Activated CD4-positive, alpha-beta T cell treated with anti-CD3 and anti-CD28 coated beads, Interleukin-2, amount 50 U/mL, for 1 hour (primary cell): ENCODE data around the gene FOXP1.

Experiments used
- DNase-seq: peaks from one replicate; pipeline ENCODE4 v3.0.0-alpha.2; 2020

The FOXP1 gene

DNA sequence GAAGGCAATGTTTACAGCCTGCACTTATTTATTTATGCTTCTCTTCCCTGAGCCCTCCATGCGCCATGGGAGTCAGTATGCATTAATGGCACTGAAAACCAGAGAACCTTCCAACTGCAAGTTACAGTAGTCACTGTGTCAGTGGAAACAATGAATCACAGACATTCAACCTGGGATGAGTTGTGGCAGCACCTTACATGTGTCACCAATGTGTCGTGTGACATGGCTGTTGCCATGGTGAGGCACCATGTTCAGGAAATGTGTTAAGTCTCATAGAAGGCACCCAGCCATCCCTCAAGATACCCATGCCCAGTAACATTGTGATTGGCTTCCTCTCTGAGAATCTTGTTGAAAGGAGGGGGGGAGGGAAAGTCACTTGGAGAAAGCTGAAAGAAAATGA is 105.0 kb downstream of the FOXP1 start:
- peak; percentile 52 for DNase-seq

DNA sequence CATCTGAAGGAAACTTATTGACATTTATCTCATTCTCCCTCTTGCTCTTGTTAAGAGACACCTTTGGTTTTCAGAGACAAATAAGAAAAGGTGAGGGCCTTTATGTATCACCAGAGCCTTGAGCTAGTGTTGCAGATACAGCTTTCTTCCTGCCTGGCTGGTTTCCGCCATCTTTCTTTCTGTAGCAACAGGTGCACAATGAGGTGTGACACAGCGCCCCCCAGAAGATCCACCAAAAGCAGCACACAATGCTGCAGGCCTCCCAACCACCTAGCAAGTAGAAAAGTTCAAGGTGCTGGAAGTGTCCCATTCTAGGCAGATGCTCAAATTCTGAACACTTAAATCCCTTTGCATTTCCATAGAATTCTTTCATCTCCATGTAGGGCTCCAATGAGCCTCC is 106.6 kb downstream of the FOXP1 start:
- DNase-seq, result no peak

DNA sequence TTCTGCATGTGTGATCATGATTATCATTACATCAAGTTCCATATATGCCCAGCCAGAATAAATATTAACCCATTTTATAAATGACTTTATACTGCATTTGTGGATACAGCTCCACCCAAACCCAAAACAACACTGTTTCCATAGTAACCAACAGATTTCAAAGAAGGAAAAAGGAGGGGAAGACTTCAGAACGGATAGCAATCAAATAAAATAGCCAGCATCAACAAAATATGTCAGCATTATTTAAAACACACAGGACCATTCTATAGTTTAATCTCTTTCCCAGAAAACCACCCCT is 114.4 kb downstream of the FOXP1 start:
- DNase-seq, result no peak

DNA sequence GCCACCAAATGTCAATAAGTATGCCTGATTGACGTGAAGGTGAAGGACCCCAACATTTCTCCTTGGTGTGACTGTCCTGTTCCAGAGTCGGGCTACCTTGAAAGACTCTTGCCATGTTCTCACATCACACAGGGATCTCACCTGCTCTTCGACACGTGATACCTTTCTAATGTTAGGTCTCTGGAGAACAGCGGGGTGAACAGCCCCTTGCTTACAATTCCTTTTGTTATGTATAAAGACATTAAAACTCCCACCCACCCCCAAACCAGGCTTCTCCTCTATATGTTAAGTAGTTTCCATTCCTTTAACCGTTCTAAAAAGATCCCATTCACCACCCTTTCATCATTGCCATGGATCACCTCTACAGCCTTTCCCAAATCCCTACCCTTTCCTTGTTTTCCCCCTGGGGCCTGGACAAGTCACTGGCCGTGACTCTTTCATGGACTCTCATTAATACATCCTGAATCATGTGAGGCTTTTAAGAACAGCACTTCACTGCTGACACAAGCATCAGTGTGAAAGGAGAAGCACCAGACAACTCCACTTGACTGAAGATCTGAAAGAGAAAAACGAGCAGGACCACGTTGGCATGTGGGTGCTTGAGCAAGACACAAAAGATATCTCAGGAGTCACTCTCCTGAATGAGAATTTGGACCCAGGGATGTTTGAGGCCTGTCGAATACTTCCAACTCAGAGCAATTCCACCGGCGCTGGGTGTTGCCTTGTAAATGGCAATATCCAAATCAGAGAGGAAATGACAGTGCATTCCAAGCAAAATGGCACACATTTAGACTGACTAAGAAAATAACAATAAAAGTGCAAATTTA is 115.0 kb downstream of the FOXP1 start:
- DNase-seq, result no peak

DNA sequence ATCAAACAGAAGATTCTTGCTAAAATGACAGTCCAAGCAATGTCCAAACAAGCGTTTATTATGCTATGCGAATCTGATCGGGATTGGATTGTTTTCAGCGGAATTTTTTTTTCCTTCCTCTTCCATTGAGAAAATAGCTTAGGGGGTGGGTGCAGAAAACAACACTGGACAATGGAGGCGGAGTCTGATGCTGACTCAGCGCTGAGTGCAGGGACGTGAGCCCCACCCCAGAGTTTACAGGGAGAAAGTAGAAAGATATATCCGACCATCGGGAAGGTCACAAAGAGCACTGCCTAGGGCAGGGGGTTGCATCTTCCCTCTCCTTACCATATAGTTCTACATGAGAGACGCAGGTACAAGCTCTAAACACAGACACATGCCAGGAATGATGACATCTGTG is 117.0 kb downstream of the FOXP1 start:
- no peak for DNase-seq

DNA sequence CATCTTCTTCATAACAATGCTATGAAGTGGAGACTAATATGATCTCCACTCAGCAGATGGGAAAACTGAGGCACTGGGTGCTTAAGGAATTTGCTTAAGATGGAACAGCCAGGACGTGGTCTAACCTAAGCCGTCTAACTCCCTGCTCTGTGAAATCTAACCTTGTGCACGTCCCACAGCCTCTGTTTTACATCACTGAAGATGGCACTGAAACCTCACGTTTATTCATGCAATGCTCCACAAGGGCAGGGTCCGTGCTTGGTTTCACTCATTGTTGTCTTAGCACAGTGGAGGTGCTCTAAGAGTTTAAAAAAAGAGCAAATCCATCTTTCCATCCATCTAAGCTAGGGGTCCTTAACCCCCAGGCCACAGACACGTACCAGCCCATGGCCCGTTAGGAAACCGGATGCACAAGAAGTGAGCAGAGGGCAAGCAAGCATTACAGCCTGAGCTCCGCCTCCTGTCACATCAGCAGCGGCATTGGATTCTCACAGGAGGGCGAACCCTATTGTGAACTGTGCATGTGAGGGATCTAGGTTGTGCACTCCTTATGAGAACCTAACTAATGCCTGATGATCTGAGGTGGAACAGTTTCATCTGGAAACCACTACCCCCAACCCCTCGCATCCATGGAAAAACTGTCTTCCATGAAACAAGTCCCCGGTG is 118.0 kb downstream of the FOXP1 start:
- no peak for DNase-seq

DNA sequence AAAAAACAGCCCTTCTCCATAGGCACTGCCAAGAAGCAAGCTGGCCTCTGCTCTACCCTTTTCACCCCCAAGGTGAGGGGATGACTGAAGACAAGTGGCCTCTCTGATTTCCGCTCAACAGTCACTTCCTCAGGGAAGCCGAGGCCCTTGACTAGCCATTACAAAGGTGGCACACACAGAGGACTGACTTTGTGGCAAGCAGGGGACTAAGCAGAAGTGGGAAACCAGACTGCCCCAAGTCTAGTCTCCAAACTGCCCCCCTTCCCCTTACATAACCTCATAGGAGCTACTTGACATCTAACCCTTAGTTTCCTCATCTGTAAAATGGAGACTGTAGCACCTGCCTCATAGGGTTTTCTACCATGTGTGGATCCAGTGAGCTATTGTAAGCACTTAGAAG is 118.9 kb downstream of the FOXP1 start:
- DNase-seq, result no peak

DNA sequence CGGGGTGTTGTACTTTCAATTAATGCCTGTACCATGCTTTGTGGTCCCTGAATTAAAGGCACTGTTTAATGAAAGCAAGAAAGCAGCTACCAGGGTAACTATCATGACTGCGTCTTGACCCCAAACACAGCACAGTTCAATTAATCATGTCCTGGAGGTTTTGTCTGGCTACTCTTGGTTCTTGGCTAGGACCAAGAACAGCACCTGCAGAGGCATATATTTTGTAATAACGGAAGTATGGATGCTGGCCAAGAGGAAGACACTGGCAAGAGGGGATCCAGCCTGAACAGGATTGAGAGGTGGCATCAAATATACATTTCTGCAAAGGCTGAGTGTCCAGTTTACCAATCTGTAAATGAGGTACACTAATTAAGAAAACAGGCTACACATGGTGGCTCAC is 119.9 kb downstream of the FOXP1 start:
- DNase-seq, result no peak

DNA sequence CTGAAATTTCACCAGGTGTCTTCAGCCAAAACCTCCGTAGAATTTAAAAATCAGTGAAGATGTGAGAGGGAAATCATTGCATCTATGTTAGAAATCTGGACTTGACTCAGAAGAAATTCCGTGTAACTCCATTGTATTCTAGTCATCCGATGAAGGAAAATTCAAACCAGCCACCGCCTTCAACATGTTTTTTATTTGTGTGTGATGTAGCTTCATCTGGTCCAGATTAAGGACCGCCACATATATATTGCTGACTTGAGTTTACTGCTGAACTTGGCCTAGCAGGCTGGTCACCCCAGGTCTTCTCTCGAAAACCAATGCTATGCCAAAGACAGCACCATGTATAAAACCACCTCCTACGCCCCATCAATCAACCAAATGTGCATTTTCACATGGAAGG is 120.9 kb downstream of the FOXP1 start:
- DNase-seq, result no peak

DNA sequence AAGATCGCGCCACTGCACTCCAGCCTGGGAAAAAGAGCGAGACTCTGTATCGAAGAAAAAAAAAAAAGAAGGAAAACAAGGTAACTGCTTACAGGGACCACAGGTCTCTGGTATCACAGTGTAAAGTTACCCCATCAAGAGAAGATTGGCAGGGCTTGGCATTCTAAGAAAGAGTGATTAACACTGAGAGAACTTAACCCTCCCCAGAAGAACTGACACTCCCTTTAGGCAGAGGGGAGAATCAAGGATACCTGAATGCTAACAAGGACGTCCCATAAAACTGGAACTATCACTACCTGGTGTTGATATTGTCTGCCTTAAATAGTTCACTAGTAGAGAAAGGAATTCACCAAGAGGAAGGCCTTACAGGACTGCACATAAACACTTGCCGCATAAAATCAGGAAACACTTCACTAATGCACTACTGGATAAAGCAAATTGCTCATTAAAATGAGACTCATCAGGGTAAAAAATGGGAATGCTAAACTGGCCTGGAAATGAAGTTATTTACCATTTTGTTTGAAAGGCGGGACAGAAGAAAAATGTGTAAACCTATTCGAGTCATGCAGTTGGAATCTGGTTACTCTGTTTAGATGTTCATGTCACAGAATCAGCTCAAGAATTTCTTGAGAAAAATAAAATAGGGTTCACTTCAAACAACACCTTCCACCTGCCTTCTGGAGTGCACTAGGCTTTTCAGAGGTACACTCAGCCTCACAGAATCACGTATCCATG is 121.6 kb downstream of the FOXP1 start:
- no peak for DNase-seq

DNA sequence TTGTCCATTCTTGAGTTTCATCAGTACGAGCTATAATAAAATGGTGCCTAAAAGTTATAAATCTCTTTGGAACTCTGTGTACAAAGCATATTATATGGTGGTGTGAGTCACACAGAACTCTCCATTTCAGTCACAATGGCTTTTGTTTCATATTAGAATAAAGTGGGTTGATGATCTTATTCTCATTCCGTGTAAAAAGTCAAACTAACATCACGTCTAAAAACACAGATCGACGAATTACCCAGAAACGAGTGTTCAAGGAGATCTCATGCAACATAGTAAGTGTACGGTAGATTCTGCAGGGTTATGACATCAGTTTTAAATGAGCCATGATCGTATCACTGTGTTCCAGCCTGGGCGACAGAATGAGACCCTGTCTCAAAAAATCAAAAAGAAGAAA is 122.4 kb downstream of the FOXP1 start:
- DNase-seq, result no peak

DNA sequence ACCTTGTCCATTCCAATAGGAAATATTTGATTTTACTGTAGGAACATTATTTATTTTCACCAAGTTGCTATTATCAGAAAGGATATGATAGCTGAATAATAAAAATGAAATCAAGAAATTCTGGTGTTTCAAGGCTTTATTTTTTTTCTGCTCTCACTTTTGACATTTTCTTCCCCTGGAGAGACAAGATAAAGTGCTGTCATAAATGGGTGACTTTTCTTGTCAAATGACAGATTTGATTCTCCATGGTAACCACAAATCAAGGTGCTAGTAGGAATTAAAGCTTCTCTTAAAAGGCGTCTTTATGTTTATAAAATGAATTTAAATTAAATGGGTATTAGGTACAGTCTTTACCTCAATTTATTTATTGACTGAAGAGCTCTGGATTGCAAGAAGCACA is 124.6 kb downstream of the FOXP1 start:
- DNase-seq, result no peak

DNA sequence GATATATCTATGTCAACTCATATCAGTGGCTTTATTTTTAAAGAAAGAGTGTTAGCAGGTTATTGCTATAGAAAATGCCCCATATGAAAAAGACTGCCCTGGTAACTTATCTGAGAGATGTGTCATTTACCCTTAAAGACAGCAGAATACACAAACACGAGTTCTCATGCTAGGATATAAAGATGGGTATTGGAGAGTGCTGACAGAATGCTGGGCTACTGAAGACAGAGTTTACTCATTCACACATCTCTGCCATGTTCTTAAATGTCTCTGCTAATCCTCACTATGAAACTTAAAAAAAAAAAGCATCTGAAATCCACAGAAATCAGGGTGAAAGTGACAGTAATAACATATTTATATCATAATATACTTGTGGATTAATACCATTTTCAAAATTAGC is 126.7 kb downstream of the FOXP1 start:
- DNase-seq, result no peak

DNA sequence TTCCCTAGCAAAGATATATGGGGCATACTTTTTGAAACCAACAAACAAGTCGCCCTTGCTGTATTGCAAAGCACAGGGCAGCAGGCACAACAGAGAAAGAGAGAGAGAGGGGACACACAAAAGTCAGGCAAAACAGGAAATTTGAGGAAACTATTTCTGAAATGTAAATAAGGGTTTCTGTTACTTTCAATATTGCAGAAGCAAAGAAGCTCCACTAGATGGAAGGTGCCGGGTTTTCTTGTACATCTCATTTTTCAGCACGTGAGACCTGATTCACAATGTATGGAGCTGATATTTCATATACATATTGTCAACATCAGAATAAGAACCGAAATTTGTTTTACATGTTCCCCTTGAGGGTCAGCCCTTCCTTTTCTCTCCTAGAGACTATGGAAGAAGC is 127.4 kb downstream of the FOXP1 start:
- DNase-seq, result no peak

DNA sequence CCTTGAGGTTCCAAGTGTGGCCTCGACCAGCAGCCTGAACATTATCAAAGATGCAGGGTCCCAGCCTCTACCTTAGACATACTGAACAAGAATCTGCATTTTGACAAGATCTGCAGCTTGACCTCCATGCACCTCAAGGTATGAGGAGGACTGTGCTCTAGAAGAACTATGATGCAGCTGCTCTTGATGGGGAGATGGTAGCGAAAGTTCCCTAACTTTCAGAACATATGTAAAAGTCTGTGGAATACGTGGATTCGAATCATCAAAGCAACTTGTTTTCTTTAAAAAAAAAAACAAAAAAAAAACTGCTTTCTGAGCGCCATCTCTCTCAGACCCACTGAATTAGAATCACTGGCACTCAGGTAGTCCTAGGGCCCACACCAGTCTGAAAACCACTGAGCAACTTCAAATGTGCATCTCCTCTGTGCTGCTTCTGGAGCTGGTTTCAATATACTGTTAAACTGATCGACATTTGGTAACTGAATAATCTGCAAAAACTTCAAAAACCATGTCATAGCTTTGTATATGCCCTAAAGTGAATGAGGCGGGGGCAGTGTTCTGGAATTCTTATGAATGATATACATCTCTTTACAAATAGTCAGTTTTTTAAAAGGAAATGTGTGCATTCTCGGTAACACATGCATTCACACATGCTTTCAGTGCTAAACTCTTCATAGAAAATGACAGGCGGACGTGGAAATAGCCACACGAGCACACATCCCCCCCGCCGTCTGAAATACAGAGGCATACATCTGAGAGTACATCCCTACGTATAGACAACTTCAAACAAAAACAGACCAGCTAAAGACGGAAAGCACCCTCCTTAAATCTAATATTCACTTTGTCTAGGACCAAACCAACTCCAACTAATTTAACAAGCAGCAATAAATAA is 128.8 kb downstream of the FOXP1 start:
- DNase-seq, result no peak

DNA sequence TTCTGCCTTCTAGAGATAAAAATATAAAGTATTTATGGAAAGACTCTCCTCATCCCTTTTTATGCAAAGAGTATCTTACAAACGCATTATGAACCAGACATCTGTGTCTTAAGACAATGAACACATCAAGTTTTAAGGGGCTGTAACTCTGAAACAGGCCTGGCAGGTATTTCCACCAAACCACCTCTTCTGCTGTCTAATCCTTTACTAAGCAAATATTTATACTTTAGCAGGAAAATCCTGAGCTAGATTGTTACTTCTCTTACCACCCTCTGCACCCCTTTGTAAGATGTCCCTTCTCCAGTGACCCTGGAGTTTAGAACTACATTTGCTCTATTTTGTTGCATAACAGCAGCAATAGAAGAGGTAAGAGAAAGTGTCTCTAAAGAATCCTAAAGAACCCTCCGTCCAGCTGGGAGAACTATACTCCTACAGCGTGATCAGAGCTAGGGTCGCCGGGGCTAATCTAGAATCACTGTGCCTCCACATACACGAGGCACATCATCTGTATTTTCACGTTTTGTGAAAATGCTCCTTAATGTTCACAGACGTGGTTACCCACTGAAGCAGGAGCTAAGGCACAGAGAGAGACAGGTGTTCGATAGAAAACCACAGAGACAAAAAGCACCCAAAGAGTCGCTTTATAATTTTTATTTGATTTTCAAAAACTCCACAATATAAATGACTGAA is 129.6 kb downstream of the FOXP1 start:
- DNase-seq, result no peak

DNA sequence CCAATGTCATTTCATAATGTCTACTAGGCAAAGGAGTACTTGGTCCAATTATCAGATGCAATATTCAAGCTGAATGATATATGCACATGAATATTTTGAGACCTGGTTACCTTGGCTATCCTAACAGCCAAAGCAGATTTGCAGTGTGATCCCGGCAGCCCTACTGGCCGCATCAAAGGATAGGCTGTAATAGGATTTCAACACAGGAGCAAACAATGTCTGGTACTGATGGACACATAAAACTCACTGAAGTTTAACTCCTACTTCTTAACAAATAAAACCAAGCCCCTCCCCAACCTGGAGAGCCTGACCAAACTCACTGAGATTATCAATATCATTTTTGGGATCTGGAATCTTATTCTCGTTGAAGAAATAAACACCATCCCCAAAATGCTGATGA is 130.2 kb downstream of the FOXP1 start:
- DNase-seq, result no peak

DNA sequence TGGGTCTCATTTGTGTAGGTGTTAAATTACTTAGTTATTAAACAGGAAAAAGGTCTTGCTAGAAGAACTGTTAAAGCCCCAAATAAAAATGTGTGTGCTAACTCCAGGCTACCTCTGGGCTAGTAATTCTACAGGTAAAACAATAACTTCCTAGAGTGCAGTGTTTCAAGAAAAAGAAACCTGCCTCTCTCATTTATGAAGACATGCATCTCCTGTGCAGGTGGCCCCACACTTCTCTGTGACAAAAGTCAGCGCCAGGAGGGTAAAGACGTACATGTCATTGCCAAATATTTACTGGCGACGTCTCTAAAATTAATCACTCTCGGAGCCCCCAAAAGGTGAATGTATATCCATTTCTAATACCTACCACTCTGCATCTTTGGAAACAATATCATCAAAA is 131.7 kb downstream of the FOXP1 start:
- DNase-seq, result no peak

DNA sequence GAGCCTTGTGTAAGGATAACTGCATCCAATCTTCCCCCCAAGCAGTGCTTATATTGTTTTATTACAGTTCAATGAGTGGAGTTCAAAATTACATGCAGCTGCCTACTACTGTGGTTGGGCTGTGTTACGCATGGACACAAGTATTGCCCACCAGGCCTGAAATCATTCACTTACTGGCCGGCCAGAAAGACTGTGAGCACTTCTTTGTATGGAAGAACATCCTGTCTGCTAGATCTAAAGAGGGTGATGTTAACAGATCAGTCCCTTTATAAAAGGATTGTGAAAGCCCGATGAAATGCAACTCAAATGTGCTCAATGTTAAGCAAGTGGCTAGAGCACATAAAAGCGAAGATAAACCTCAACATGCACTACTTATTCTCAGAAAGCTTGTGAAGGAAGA is 132.5 kb downstream of the FOXP1 start:
- no peak for DNase-seq

DNA sequence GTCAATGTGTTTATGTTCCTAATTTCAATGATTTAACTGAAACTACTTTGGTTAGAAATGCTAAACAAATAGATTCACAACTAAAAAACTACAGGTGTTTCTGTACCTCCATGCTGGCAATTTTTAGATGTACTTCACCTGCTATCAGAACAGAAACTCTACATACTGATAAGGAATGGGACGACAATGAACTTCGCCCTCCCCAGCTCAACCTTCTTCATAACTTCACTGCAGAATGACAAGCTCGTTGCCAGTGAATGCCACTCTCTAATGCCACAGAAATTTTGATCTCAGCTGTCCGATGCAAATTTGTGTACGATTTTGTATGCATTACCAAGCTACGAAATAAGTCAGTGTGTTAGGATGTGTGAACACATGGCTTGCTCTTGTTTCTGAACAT is 133.4 kb downstream of the FOXP1 start:
- no peak for DNase-seq

DNA sequence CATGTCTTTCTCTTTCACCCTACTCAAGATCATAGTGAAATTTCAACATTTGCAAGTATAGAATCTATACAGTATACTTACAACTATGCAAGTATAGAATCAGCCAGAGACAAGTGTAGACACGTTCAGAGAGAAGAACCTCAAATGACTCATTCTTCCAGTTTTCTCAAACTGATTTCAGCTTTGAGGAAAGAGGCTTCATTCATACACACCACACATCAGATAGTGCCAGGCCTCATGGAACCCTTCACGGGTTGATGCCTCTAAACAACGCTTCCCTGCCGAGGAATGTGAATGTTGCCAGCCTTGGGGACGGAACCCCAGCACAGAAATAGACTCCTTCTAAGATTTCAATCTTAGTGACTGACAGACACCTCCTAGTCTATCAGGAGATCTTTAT is 135.7 kb downstream of the FOXP1 start:
- no peak for DNase-seq

DNA sequence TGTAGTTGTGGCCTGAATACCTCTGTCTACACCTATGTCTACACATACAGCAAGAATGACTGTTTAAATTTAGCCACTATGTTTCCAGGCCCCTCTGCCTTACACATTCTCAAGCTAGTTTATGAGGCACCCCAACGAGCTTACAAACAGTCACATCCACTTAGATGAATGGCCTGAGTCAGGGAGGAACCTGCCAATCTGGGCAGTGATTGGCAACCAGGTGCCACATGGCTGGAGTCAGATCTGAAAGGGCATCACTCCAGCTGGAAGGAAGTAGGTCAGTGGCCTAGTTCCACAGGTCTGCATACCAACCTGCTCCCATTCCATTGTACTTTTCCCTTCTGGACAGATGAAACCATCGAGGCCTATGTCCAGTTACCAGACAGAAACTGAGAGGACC is 136.3 kb downstream of the FOXP1 start:
- DNase-seq, result no peak

DNA sequence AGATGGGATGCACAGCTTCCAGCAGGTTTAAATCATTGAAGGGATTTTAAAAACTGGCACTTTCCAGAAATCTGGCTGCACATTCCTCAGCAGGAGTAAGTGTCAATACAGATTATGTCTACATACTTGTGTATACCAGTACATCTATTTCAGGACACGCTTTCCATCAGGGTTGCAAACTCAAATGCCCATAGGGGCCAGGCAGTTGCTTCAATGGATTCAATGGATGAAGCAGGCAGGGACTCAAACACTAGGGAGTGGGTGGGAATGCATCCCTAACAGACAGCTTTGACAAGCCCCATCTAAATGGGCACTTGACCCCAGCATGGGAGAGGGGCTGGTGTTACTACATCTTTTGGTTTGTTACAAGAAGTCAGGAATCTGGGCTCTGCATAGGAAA is 136.8 kb downstream of the FOXP1 start:
- DNase-seq, result no peak
